Measurements from ENCODE around the gene MRPS18A. TPM values are rescaled to one million over a fixed set of nuclear protein-coding genes. Genes with fewer than 3 reads are reported as not detected.

MRPS18A gene
- total and polyA plus RNA-seq, 2 experiments from 2014 or later: 58.6 to 62.7 TPM

- Histone ChIP-seq H3F3A (replicated peaks; ENCODE audit: low read depth) (no peaks in the 10 kb centered on the region; the same call in 1 of the 2 replicates), H3K4me3 (peak overlapping the region; percentile 93), H3K79me2 (replicated peaks; ENCODE audit: insufficient read depth) (peaks cover 55% of the 10 kb centered on the region), H2AFZ (peak overlapping the region; percentile 80; the same call in 1 of the 2 replicates), H3K4me2 (peak overlapping the region; percentile 98), H3K27ac (ENCODE audit: low read depth) (peak overlapping the region; percentile 65; the same call in 1 of the 2 replicates), H4K20me1 (replicated peaks; ENCODE audit: insufficient read depth) (peaks cover 26% of the 10 kb centered on the region), H3K4me1 (ENCODE audit: insufficient read depth) (peaks cover 16% of the 10 kb centered on the region), H3K9me2 (ENCODE audit: insufficient read depth) (no peaks in the 10 kb centered on the region), H3K36me3 (ENCODE audit: insufficient read depth) (no peaks in the 10 kb centered on the region), H3K27me3 (ENCODE audit: insufficient read depth) (no peaks in the 10 kb centered on the region)
- H3K4me3 Mint-ChIP-seq: peak overlapping the region; percentile 93
- no peak for TF ChIP-seq CREB1 (CRISPR knock-in tag; IDR thresholded peaks at IDR 0.05; ENCODE audit: low read depth)
- TF ChIP-seq ZNF114 (CRISPR knock-in tag; IDR thresholded peaks at IDR 0.05): no peak
- no peak for TF ChIP-seq NANOG (IDR thresholded peaks at IDR 0.05; ENCODE audit: borderline replicate concordance)
- no peak for TF ChIP-seq CTCF (conservative IDR thresholded peaks at IDR 0.05; ENCODE audit: low read depth in 2 of 2)
- TF ChIP-seq ZNF331 (CRISPR knock-in tag; IDR thresholded peaks at IDR 0.05; ENCODE audit: low read depth): no peak
- TF ChIP-seq EZH2phosphoT487 (IDR thresholded peaks at IDR 0.05; ENCODE audit: unreplicated experiment): no peak
- no peak for TF ChIP-seq JUNB (IDR thresholded peaks at IDR 0.05; ENCODE audit: unreplicated experiment)
- no peak for TF ChIP-seq ETS1 (IDR thresholded peaks at IDR 0.05)
- peaks cover 26% of the 10 kb centered on the region for H3K4me1 Mint-ChIP-seq
- H3K36me3 Mint-ChIP-seq (ENCODE audit: low read depth): no peaks in the 10 kb centered on the region; the same call in 2 of the 3 replicates
- DNase-seq (ENCODE audit: low spot score): no peak
- H3K27me3 Mint-ChIP-seq (ENCODE audit: insufficient read depth, low read depth, poor library complexity): peaks cover 4% of the 10 kb centered on the region
- ATAC-seq: no peak; the same call in 2 of the 3 replicates
- H3K27ac Mint-ChIP-seq: peak overlapping the region; percentile 91
- H3K9me3 Mint-ChIP-seq: no peaks in the 10 kb centered on the region
These were observed 533 bp downstream of the MRPS18A start for GRCh38 chr6:43687079-43687436.

- no peak for DNase-seq (ENCODE audit: low spot score)
- Mint-ChIP-seq H3K27me3 (ENCODE audit: insufficient read depth, low read depth, poor library complexity) (peaks cover 4% of the 10 kb centered on the region), H3K4me3 (no peak overlapping the region), H3K4me1 (peaks cover 26% of the 10 kb centered on the region), H3K27ac (no peak overlapping the region), H3K36me3 (ENCODE audit: low read depth) (peaks cover 5% of the 10 kb centered on the region), H3K9me3 (no peaks in the 10 kb centered on the region)
- H3K79me2 ChIP-seq (replicated peaks; ENCODE audit: insufficient read depth): peaks cover 77% of the 10 kb centered on the region
- H3K4me2 ChIP-seq: no peak overlapping the region
- no peaks in the 10 kb centered on the region; the same call in 1 of the 2 replicates for H3F3A ChIP-seq (replicated peaks; ENCODE audit: low read depth)
- ATAC-seq: no peak
- no peak overlapping the region for H2AFZ ChIP-seq
- H3K36me3 ChIP-seq (ENCODE audit: insufficient read depth): peaks cover 4% of the 10 kb centered on the region; the same call in 1 of the 2 replicates
- H3K9me2 ChIP-seq (ENCODE audit: insufficient read depth): no peaks in the 10 kb centered on the region
- H3K4me1 ChIP-seq (ENCODE audit: insufficient read depth): peaks cover 16% of the 10 kb centered on the region
- H3K4me3 ChIP-seq: no peak overlapping the region
- TF ChIP-seq REST (IDR thresholded peaks at IDR 0.05; ENCODE audit: unreplicated experiment) (no peak), NANOG (IDR thresholded peaks at IDR 0.05; ENCODE audit: borderline replicate concordance) (no peak), ZNF331 (CRISPR knock-in tag; IDR thresholded peaks at IDR 0.05; ENCODE audit: low read depth) (no peak), EZH2phosphoT487 (IDR thresholded peaks at IDR 0.05; ENCODE audit: unreplicated experiment) (no peak), STAT1 (IDR thresholded peaks at IDR 0.05; ENCODE audit: unreplicated experiment) (no peak), JUNB (IDR thresholded peaks at IDR 0.05; ENCODE audit: unreplicated experiment) (no peak), ETS1 (IDR thresholded peaks at IDR 0.05) (no peak), EZH2 (IDR thresholded peaks at IDR 0.05; ENCODE audit: low read depth, unreplicated experiment) (no peak)
- H3K27ac ChIP-seq (ENCODE audit: low read depth): no peak overlapping the region
- H4K20me1 ChIP-seq (replicated peaks; ENCODE audit: insufficient read depth): peaks cover 38% of the 10 kb centered on the region
- H3K27me3 ChIP-seq (ENCODE audit: insufficient read depth): no peaks in the 10 kb centered on the region
These were observed 3.7 kb downstream of the MRPS18A start for GRCh38 chr6:43683708-43684455.

Data from GM23338 (cell line).